T-helper 2 cell (primary cell): ENCODE data around the gene ZSWIM8.

Experiments used
- DNase-seq, 5 experiments: peaks; one replicate each; pipeline versions ENCODE4 v3.0.0 to v3.0.0-alpha.2; 2012 to 2022

Gene ZSWIM8

GRCh38 chr10:73847031-73847430 lies 61.6 kb downstream of the ZSWIM8 start:
- DNase-seq: no peak

GRCh38 chr10:73848821-73849489 lies 63.5 kb downstream of the ZSWIM8 start:
- DNase-seq: peak; percentile 80 to 96 (median 87)

GRCh38 chr10:73850211-73850610 lies 64.8 kb downstream of the ZSWIM8 start:
- DNase-seq: no peak

- no peak for DNase-seq
These were observed 65.6 kb downstream of the ZSWIM8 start for GRCh38 chr10:73850863-73851461.
